ENCODE measurements around the gene FOXL3.
"Not testable (repeated sequence)": the region's sequence is repeated elsewhere in the genome, so short reads cannot be mapped to it uniquely, and the experiment has no call there.

Gene FOXL3

GRCh38 chr7:295155-296154, 5.5 kb downstream of the FOXL3 start:
- Histone ChIP-seq H3K27ac (ENCODE audit: low read length) (no peak overlapping the region), H3K79me2 (ENCODE audit: low read length) (no peaks in the 10 kb centered on the region), H3K4me1 (ENCODE audit: low read length) (no peaks in the 10 kb centered on the region), H3K9me3 (ENCODE audit: insufficient read depth, low read length) (no peaks in the 10 kb centered on the region), H3K4me2 (ENCODE audit: low read length) (no peak overlapping the region), H2AFZ (ENCODE audit: low read depth, low read length) (no peak overlapping the region), H3K27me3 (ENCODE audit: low read depth, low read length) (no peaks in the 10 kb centered on the region), H3K4me3 (ENCODE audit: low read length) (no peak overlapping the region), H4K20me1 (ENCODE audit: insufficient read depth, low read length) (no peaks in the 10 kb centered on the region), H3K9ac (ENCODE audit: low read length) (no peak overlapping the region), H3K36me3 (replicated peaks; ENCODE audit: low read depth, low read length) (no peaks in the 10 kb centered on the region)
- TF ChIP-seq CTCF (IDR thresholded peaks at IDR 0.05; ENCODE audit: low read depth, low read length) (no peak), EZH2phosphoT487 (IDR thresholded peaks at IDR 0.05; ENCODE audit: low read depth) (no peak)

- Histone ChIP-seq H4K20me1 (ENCODE audit: insufficient read depth, low read length) (no peaks in the 10 kb centered on the region), H2AFZ (ENCODE audit: low read depth, low read length) (no peak overlapping the region), H3K79me2 (ENCODE audit: low read length) (no peaks in the 10 kb centered on the region), H3K9ac (ENCODE audit: low read length) (no peak overlapping the region), H3K36me3 (replicated peaks; ENCODE audit: low read depth, low read length) (no peaks in the 10 kb centered on the region), H3K9me3 (ENCODE audit: insufficient read depth, low read length) (no peaks in the 10 kb centered on the region), H3K27me3 (ENCODE audit: low read depth, low read length) (no peaks in the 10 kb centered on the region), H3K4me3 (ENCODE audit: low read length) (no peak overlapping the region), H3K27ac (ENCODE audit: low read length) (no peak overlapping the region), H3K4me1 (ENCODE audit: low read length) (no peaks in the 10 kb centered on the region), H3K4me2 (ENCODE audit: low read length) (no peak overlapping the region)
- no peak for TF ChIP-seq CTCF (IDR thresholded peaks at IDR 0.05; ENCODE audit: low read depth, low read length)
- no peak for TF ChIP-seq EZH2phosphoT487 (IDR thresholded peaks at IDR 0.05; ENCODE audit: low read depth)
Observed at GRCh38 chr7:296373-296945, 6.5 kb downstream of the FOXL3 start.

GRCh38 chr7:297141-297540, 7.2 kb downstream of the FOXL3 start:
- H3K4me2 ChIP-seq (ENCODE audit: low read length); H3K36me3 ChIP-seq (replicated peaks; ENCODE audit: low read depth, low read length); H2AFZ ChIP-seq (ENCODE audit: low read depth, low read length); H3K79me2 ChIP-seq (ENCODE audit: low read length); H3K4me3 ChIP-seq (ENCODE audit: low read length); H3K27me3 ChIP-seq (ENCODE audit: low read depth, low read length); H3K4me1 ChIP-seq (ENCODE audit: low read length); H4K20me1 ChIP-seq (ENCODE audit: insufficient read depth, low read length); H3K9me3 ChIP-seq (ENCODE audit: insufficient read depth, low read length); H3K9ac ChIP-seq (ENCODE audit: low read length); H3K27ac ChIP-seq (ENCODE audit: low read length): not testable (repeated sequence)

- Histone ChIP-seq H3K4me3 (ENCODE audit: low read length) (no peak overlapping the region), H4K20me1 (ENCODE audit: insufficient read depth, low read length) (no peaks in the 10 kb centered on the region), H3K4me2 (ENCODE audit: low read length) (no peak overlapping the region), H3K9ac (ENCODE audit: low read length) (no peak overlapping the region), H3K79me2 (ENCODE audit: low read length) (no peaks in the 10 kb centered on the region), H3K9me3 (ENCODE audit: insufficient read depth, low read length) (no peaks in the 10 kb centered on the region), H2AFZ (ENCODE audit: low read depth, low read length) (no peak overlapping the region), H3K4me1 (ENCODE audit: low read length) (no peaks in the 10 kb centered on the region), H3K27me3 (ENCODE audit: low read depth, low read length) (no peaks in the 10 kb centered on the region), H3K27ac (ENCODE audit: low read length) (no peak overlapping the region), H3K36me3 (replicated peaks; ENCODE audit: low read depth, low read length) (no peaks in the 10 kb centered on the region)
- TF ChIP-seq CTCF (IDR thresholded peaks at IDR 0.05; ENCODE audit: low read depth, low read length): no peak
- TF ChIP-seq EZH2phosphoT487 (IDR thresholded peaks at IDR 0.05; ENCODE audit: low read depth): no peak
Observed at GRCh38 chr7:297611-298374, 7.8 kb downstream of the FOXL3 start.
